Camera-type eye (tissue), 1 donor: ENCODE data around the gene TMEM178B. TPM values are rescaled to one million over a fixed set of nuclear protein-coding genes. Genes with fewer than 3 reads are reported as not detected.

Source experiments
- total RNA-seq: library from RNA; depleted of rRNA; stranded (reverse); fragments of >200 nt; gene quantifications from one replicate; pipeline ENCODE4 v1.2.3, GENCODE V29; 2014

TMEM178B gene
- 16.5 TPM for total RNA-seq

DNA sequence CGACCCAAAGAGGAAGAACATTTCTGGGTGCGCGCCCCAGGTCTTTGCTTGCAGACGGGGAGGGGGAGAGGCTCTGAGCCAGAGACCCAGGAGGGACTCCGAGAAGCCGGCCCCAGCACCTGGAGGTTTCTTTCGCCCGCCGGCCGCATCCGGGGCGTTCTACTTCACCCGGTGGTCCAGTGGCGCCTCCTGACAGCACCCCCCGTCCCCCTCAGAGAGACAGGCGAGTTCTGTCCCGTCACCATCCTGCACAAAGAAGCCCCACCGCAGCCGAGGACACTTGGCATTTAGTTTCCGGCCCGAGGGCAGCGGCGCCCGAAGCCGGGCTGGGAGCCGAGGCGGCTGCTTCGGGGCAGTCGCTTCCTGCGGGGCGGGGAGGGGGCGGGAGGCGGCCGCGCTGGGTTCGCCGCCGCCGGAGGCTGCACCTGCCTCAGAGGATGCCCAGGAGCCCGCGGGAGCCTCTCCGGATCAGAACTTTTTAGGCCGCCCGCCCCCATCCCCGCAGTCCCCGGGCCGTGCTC lies at the start of gene TMEM178B:
Gene TMEM178B, plus strand, starts transcription at position 424 of the 521 bp plus-strand sequence.

Other genes starting within 250 kb of the TMEM178B start
- gene BRAF, start 149.1 kb upstream of the TMEM178B start, total RNA-seq, result 108 TPM
- gene MRPS33, start 59.1 kb upstream of the TMEM178B start, total RNA-seq, result 26.7 TPM